HG03135 (cell line): ENCODE measurements around the gene COQ10A.
"Not testable (repeated sequence)": the region's sequence is repeated elsewhere in the genome, so short reads cannot be mapped to it uniquely, and the experiment has no call there.

Source experiments
- ATAC-seq: cut with Tn5 transposase; IDR thresholded peaks from one replicate; pipeline ENCODE4 v1.9.1; 2021; ENCODE audit warnings: mild to moderate bottlenecking, moderate library complexity; ENCODE audit not compliant: unreplicated experiment

Gene COQ10A

GRCh38 chr12:56242986-56243385 lies 23.8 kb upstream of the COQ10A start:
- ATAC-seq = no peak

GRCh38 chr12:56243731-56244181 lies 23.0 kb upstream of the COQ10A start:
- ATAC-seq = no peak

- ATAC-seq = no peak
These were observed 22.2 kb upstream of the COQ10A start for GRCh38 chr12:56244494-56244893.

GRCh38 chr12:56247923-56248322 lies 18.8 kb upstream of the COQ10A start:
- no peak for ATAC-seq

- no peak for ATAC-seq
These were observed 18.0 kb upstream of the COQ10A start for GRCh38 chr12:56248711-56249110.

GRCh38 chr12:56252649-56253048 lies 14.1 kb upstream of the COQ10A start:
- ATAC-seq = no peak

GRCh38 chr12:56253091-56253490 lies 13.7 kb upstream of the COQ10A start:
- ATAC-seq = no peak

GRCh38 chr12:56255671-56256070 lies 11.1 kb upstream of the COQ10A start:
- ATAC-seq = no peak

- no peak for ATAC-seq
These were observed 10.3 kb upstream of the COQ10A start for GRCh38 chr12:56256326-56256960.

- ATAC-seq = no peak
These were observed 9.7 kb upstream of the COQ10A start for GRCh38 chr12:56257071-56257470.

- ATAC-seq = peak; percentile 9
These were observed 9.2 kb upstream of the COQ10A start for GRCh38 chr12:56257491-56258067.

GRCh38 chr12:56258068-56258819 lies 8.5 kb upstream of the COQ10A start, which contains the start of gene ANKRD52:
TSS of gene ANKRD52 (minus strand) at chr12:56258384. CDS start at chr12:56258269, 115 bp downstream.
- ATAC-seq = peak; percentile 85

GRCh38 chr12:56258820-56259183 lies 7.9 kb upstream of the COQ10A start:
- no peak for ATAC-seq

GRCh38 chr12:56260380-56260779 lies 6.4 kb upstream of the COQ10A start:
- no peak for ATAC-seq

- no peak for ATAC-seq
These were observed 5.8 kb upstream of the COQ10A start for GRCh38 chr12:56260921-56261320.

- no peak for ATAC-seq
These were observed 5.1 kb upstream of the COQ10A start for GRCh38 chr12:56261503-56262232.

GRCh38 chr12:56262955-56263354 lies 3.8 kb upstream of the COQ10A start:
- not testable (repeated sequence) for ATAC-seq

- not testable (repeated sequence) for ATAC-seq
These were observed 562 bp upstream of the COQ10A start for GRCh38 chr12:56266068-56266692.

- peak; percentile 20 for ATAC-seq
These were observed 815 bp downstream of the COQ10A start for GRCh38 chr12:56267443-56268071.

GRCh38 chr12:56271031-56271430 lies 4.3 kb downstream of the COQ10A start:
- no peak for ATAC-seq
